D721Med (cell line): ENCODE data around the gene MEIS3.
A peak's percentile ranks its signal among the peaks of the same experiment; 100 is the strongest.

ENCODE experiments used
- DNase-seq: peaks from one replicate; pipeline ENCODE4 v3.0.0; 2011; ENCODE audit warnings: low spot score; ENCODE audit not compliant: insufficient read length
- FAIRE-seq: peaks from 2 replicates; lab custom pipeline; 2011; peaks lifted over from hg19 to GRCh38; lab: Jason Lieb, UNC
- CTCF ChIP-seq: IDR thresholded peaks from 2 replicates; pipeline ENCODE4 v1.5.1; 2012; ENCODE audit warnings: mild to moderate bottlenecking, control low read depth; ENCODE audit not compliant: insufficient read depth; ENCODE audit errors: missing control alignments

The MEIS3 gene

DNA sequence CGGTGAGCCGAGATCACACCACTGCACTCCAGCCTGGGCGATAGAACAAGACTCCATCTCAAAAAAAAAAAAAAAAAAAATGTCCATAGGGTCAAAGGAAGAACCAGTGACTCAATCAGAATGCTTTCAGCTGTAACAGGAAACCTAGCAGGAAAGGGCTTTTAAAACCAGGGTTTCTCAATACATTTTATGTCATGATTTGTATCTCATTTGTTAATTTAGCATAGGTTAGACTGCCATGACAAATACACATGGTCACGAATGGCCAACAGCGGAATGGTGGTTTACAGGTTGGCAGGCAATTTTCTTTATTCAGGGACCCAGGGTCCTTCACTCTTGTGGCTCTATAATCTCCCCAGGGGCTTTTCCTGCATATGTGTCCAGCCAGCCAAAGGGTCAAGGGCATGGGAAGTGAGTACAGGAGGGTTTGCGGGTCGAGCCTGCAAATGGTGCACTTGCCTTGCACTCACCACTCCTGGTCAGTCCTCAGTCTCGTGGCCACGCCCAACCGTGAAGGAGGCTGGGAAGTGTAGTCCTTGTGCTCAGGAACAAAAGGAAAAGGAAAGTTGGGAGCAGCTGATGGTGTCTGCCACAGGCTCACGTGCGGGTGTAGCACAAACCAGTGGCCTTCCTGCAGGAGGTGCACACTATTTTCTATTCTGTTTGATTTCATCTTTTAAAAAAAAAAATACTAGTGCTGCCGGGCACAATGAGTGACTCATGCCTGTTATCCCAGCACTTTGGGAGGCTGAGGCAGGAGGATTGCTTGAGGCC lies 55.4 kb downstream of the MEIS3 start:
- no peak for FAIRE-seq
- no peak for DNase-seq
- no peak for TF ChIP-seq CTCF

DNA sequence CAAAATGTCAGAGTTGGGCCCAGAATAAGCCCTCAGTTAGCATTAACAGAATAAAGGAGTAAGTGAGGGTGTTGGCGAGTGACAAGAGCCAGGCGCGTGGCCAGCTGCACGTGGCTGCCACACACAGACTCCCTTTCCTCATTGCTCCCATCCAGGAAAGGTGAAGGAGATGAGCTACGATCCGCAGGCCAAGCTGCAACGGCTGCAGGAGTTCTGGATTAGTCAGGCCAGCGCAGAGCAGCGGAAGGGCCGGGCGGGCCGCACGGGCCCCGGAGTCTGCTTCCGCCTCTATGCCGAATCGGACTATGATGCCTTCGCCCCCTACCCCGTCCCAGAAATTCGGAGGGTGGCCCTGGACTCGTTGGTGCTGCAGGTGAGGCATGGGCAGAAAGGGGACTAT lies 57.0 kb downstream of the MEIS3 start:
- TF ChIP-seq CTCF = no peak

DNA sequence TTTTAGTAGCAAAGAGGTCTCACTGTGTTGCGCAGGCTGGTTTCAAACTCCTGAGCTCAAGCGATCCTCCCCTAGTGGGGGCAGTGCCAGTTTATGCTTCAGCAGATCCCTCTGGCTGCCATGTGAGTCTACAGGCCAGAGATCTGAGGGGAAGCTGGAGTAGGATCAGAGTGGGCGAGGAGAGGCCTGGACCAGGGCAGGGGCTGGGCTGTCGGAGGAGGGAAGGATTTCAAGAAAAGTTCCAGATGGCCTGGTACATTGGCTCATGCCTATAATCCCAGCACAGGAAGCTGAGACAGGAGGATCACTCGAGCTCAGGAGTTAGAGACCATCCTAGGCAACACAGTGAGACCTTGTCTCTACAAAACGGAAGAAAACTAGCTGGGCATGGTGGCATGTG lies 60.4 kb downstream of the MEIS3 start:
- no peak for FAIRE-seq
- no peak for TF ChIP-seq CTCF
- DNase-seq = no peak

More for the DNA sequence above, 57.0 kb downstream of the MEIS3 start:
- DNase-seq = no peak
- no peak for FAIRE-seq

GRCh38 chr19:47357788-47358680 lies 61.3 kb downstream of the MEIS3 start:
- TF ChIP-seq CTCF = peak; percentile 4
- FAIRE-seq = no peak
- DNase-seq = no peak

DNA sequence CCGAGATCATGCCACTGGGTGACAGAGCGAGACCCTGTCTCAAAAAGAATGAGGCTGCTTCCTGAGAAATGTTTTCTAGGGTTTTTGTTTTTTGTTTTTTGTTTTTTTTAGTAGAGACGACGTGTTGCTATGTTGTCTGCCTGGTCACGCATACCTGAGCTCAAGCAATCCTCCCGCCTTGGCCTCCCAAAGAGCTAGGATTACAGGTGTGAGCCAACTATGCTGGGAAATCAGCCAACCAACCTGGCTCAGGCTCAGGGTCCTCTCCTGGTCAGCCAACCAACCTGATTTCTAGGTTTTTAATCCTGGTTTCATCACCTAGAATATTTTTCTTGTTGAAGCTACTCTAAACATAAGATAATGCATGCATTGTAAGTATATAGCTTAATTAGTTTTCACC lies 62.4 kb downstream of the MEIS3 start:
- TF ChIP-seq CTCF = no peak
- no peak for DNase-seq
- FAIRE-seq = no peak

DNA sequence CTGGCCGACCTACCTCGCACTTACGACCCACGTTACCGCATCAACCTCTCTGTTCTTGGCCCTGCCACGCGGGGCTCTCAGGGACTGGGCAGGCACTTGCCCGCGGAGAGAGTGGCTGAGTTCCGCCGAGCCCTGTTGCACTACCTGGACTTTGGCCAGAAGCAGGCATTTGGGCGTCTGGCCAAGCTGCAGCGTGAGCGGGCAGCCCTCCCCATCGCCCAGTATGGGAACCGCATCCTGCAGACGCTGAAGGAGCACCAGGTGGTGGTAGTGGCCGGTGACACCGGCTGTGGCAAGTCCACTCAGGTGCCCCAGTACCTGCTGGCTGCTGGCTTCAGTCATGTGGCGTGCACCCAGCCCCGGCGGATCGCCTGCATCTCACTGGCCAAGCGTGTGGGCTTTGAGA lies 66.0 kb downstream of the MEIS3 start:
- DNase-seq = no peak
- no peak for TF ChIP-seq CTCF
- FAIRE-seq = no peak
